GM12878 (cell line): ENCODE data around the gene HAS3. TPM values are rescaled to one million over a fixed set of nuclear protein-coding genes. Genes with fewer than 3 reads are reported as not detected.

Experiments used
- ATAC-seq: fragments of 200-7000 bp; cut with Tn5 transposase; 3 replicates; pipeline ENCODE4 v1.9.1; 2020; ENCODE audit warnings: mild to moderate bottlenecking, moderate library complexity
- BruUV-seq: library from RNA; stranded (reverse); fragments of 400-500 nt; replicated peaks from 2 replicates; lab custom pipeline; 2021; lab: Mats Ljungman, UMichigan
- CTCF ChIA-PET: fragments of 300-600 bp; sonication (Branson Sonifier 250); formaldehyde crosslinking; extraction: SDS; loops from one replicate; lab custom pipeline; 2021; ENCODE audit warnings: inconsistent platforms; lab: Yijun Ruan, JAX
- POLR2A ChIA-PET: fragments of 350-600 bp; formaldehyde crosslinking; extraction: SDS; loops from one replicate; lab custom pipeline; 2021; ENCODE audit warnings: inconsistent platforms; lab: Charles Lee
- RAD21 ChIA-PET: fragments of 300-600 bp; sonication (Branson Sonifier 250); formaldehyde crosslinking; loops from one replicate; lab custom pipeline; 2023; ENCODE audit warnings: antibody characterized with exemption; ENCODE audit not compliant: unreplicated experiment; lab: Charles Lee
- SMC1A ChIA-PET: fragments of 300-600 bp; sonication (Branson Sonifier 250); formaldehyde crosslinking; loops from one replicate; lab custom pipeline; 2023; ENCODE audit not compliant: unreplicated experiment, uncharacterized antibody; lab: Charles Lee
- DNase-seq: peaks from one replicate; pipeline ENCODE4 v3.0.0-alpha.2; 2011; ENCODE audit warnings: low read depth, low spot score
- FAIRE-seq: peaks from 3 replicates; lab custom pipeline; 2011; peaks lifted over from hg19 to GRCh38; lab: Jason Lieb, UNC
- H2AFZ ChIP-seq: 2 replicates; pipeline ENCODE4 v1.6.0; 2011; ENCODE audit warnings: low read depth, low read length, control low read depth; ENCODE audit not compliant: control insufficient read depth
- H3K27ac ChIP-seq: 2 replicates; pipeline ENCODE4 v1.5.1; 2011; ENCODE audit warnings: control low read depth; ENCODE audit not compliant: control insufficient read depth, insufficient read depth
- H3K27me3 ChIP-seq, 2 experiments: replicated peaks in 1 of 2; 2 replicates each; pipeline versions ENCODE4 v1.6.0 to v1.6.1; 2011; ENCODE audit warnings: low read length in 1 of 2; ENCODE audit not compliant: control insufficient read depth in 2 of 2, insufficient read depth in 2 of 2
- H3K36me3 ChIP-seq, 2 experiments: 2 replicates each; pipeline ENCODE4 v1.5.1; 2011; ENCODE audit warnings: low read length in 1 of 2; ENCODE audit not compliant: control insufficient read depth in 2 of 2, insufficient read depth in 2 of 2
- H3K4me1 ChIP-seq: 2 replicates; pipeline ENCODE4 v1.6.1; 2011; ENCODE audit warnings: mild to moderate bottlenecking, low read length, moderate library complexity, mixed read lengths; ENCODE audit not compliant: control insufficient read depth, insufficient read depth
- H3K4me2 ChIP-seq: 2 replicates; pipeline ENCODE4 v1.6.0; 2011; ENCODE audit warnings: control low read depth; ENCODE audit not compliant: control insufficient read depth, insufficient read depth
- H3K4me3 ChIP-seq: fragments of 200-600 bp; sonication (generic); 2 replicates; pipeline ENCODE4 v1.5.1; 2016
- H3K79me2 ChIP-seq: 2 replicates; pipeline ENCODE4 v1.6.0; 2011; ENCODE audit warnings: low read length; ENCODE audit not compliant: control insufficient read depth, insufficient read depth
- H3K9ac ChIP-seq: 2 replicates; pipeline ENCODE4 v1.8.0; 2011; ENCODE audit warnings: low read length, control low read depth, mixed read lengths; ENCODE audit not compliant: control insufficient read depth, insufficient read depth
- H3K9me3 ChIP-seq: replicated peaks from 3 replicates; pipeline ENCODE4 v1.5.1; 2011; ENCODE audit warnings: mild to moderate bottlenecking, low read length; ENCODE audit not compliant: control insufficient read depth, insufficient read depth
- H4K20me1 ChIP-seq: 2 replicates; pipeline ENCODE4 v1.6.0; 2011; ENCODE audit not compliant: control insufficient read depth, insufficient read depth
- ATF7 ChIP-seq: fragments of 450-650 bp; IDR thresholded peaks from 2 replicates; pipeline ENCODE4 v1.6.1; 2016; ENCODE audit warnings: low read depth, mild to moderate bottlenecking
- BHLHE40 ChIP-seq, 2 experiments: fragments of 450-650 bp in 1 of 2; IDR thresholded peaks; 2 replicates each; pipeline ENCODE4 v1.6.1; 2011 to 2017; ENCODE audit warnings: low read depth in 2 of 2, borderline replicate concordance in 1 of 2, improper control_type of control experiment in 1 of 2, low read length in 1 of 2, mild to moderate bottlenecking in 1 of 2
- CBFB ChIP-seq: IDR thresholded peaks from 2 replicates; pipeline ENCODE4 v1.6.1; 2016; ENCODE audit warnings: antibody characterized with exemption, low read depth
- CREM ChIP-seq: IDR thresholded peaks from 2 replicates; pipeline ENCODE4 v1.6.1; 2014; ENCODE audit warnings: antibody characterized with exemption, low read depth
- HDGF ChIP-seq: fragments of 450-650 bp; IDR thresholded peaks from 2 replicates; pipeline ENCODE4 v1.6.1; 2016; ENCODE audit warnings: antibody characterized with exemption
- IRF4 ChIP-seq: IDR thresholded peaks from 2 replicates; pipeline ENCODE4 v1.6.1; 2011; ENCODE audit warnings: low read depth, low read length
- NFIC ChIP-seq: IDR thresholded peaks from 2 replicates; pipeline ENCODE4 v1.6.1; 2012; ENCODE audit warnings: low read depth, mild to moderate bottlenecking, inconsistent platforms, low read length, moderate library complexity
- NFXL1 ChIP-seq: fragments of 450-650 bp; IDR thresholded peaks from 2 replicates; pipeline ENCODE4 v1.6.1; 2017; ENCODE audit warnings: antibody characterized with exemption, mild to moderate bottlenecking, borderline replicate concordance
- POLR2A ChIP-seq: IDR thresholded peaks from 2 replicates; pipeline ENCODE4 v1.6.1; 2011; ENCODE audit warnings: low read depth, mild to moderate bottlenecking, low read length
- POLR2AphosphoS2 ChIP-seq: IDR thresholded peaks from 2 replicates; pipeline ENCODE4 v1.6.1; 2011; ENCODE audit warnings: low read depth, mild to moderate bottlenecking, low read length, improper control_type of control experiment, moderate library complexity
- SMAD5 ChIP-seq: IDR thresholded peaks from 2 replicates; pipeline ENCODE4 v1.6.1; 2016; ENCODE audit warnings: antibody characterized with exemption, low read depth
- SPI1 ChIP-seq: IDR thresholded peaks from 2 replicates; pipeline ENCODE4 v1.6.1; 2011; ENCODE audit warnings: low read depth, mild to moderate bottlenecking, low read length, moderate library complexity, borderline replicate concordance; ENCODE audit not compliant: insufficient read depth
- TARDBP ChIP-seq: IDR thresholded peaks from 2 replicates; pipeline ENCODE4 v1.6.1; 2016; ENCODE audit warnings: borderline replicate concordance
- ZSCAN29 ChIP-seq: fragments of 450-650 bp; IDR thresholded peaks from 2 replicates; pipeline ENCODE4 v1.6.1; 2017; ENCODE audit warnings: mild to moderate bottlenecking, moderate library complexity
- WGBS: methylation state at CpG from one replicate; pipeline ENCODE4 v1.1.6; 2016; ENCODE audit warnings: low lambda C conversion rate; ENCODE audit not compliant: insufficient replicate concordance, insufficient coverage; ENCODE audit errors: missing lambda C conversion rate; 5-methylcytosine and 5-hydroxymethylcytosine counted together
- in situ Hi-C: fragments of 300-500 bp; cut with MboI; formaldehyde crosslinking; loops from 9 replicates; pipeline ENCODE4 v1.14.3; 2018; ENCODE audit warnings: mixed read lengths
- intact Hi-C: fragments of 100-400 bp; cut with micrococcal nuclease; formaldehyde crosslinking; loops from one replicate; pipeline ENCODE4 v1.14.2; 2022; ENCODE audit not compliant: unreplicated experiment
- polyA plus RNA-seq, 11 experiments: library from polyadenylated mRNA; depleted of rRNA in 4 of 11; unstranded in 6 of 11; stranded (reverse) in 5 of 11; fragments of >200 nt; fragmentation: Nextera tagmentation in 4 of 11; fragmentation: Illumina TruSeq in 1 of 11; extraction: Ambion mirVana in 4 of 11; extraction: Trizol in 1 of 11; gene quantifications; 1 replicate in 1 of 11; 2 replicates in 10 of 11; pipeline versions ENCODE4 v1.2.1 to v1.2.3, GENCODE V29; 2011 to 2016; ENCODE audit warnings: inconsistent platforms in 2 of 11, missing spikeins in 2 of 11, low read depth in 1 of 11
- total RNA-seq, 4 experiments: library from RNA; depleted of rRNA in 3 of 4; stranded (reverse); fragments of >200 nt in 3 of 4; fragmentation: Illumina TruSeq in 1 of 4; extraction: Trizol in 1 of 4; gene quantifications; 2 replicates each; pipeline versions ENCODE4 v1.2.1 to v1.2.3, GENCODE V29; 2013 to 2021
- TF ChIP-seq, protein P1 (sequence below): fragments of 450-650 bp; IDR thresholded peaks from 2 replicates; pipeline ENCODE4 v1.6.1; 2017; ENCODE audit warnings: antibody characterized with exemption, mild to moderate bottlenecking, moderate library complexity
- TF ChIP-seq, protein P2 (sequence below): fragments of 150-350 bp; IDR thresholded peaks from 2 replicates; pipeline ENCODE4 v1.6.1; 2016; ENCODE audit warnings: low read depth, low read length
- TF ChIP-seq, protein P3 (sequence below): fragments of 450-650 bp; IDR thresholded peaks from 2 replicates; pipeline ENCODE4 v1.6.1; 2018; ENCODE audit warnings: borderline replicate concordance, mild to moderate bottlenecking; ENCODE audit not compliant: partially characterized antibody

HAS3 gene
- total and polyA plus RNA-seq, 10 of the 15 experiments (the other 5 are each of a cell fraction or from before 2014, with no cell fraction given), result 0.06 to 0.56 (median 0.19) TPM; not detected in 2

DNA sequence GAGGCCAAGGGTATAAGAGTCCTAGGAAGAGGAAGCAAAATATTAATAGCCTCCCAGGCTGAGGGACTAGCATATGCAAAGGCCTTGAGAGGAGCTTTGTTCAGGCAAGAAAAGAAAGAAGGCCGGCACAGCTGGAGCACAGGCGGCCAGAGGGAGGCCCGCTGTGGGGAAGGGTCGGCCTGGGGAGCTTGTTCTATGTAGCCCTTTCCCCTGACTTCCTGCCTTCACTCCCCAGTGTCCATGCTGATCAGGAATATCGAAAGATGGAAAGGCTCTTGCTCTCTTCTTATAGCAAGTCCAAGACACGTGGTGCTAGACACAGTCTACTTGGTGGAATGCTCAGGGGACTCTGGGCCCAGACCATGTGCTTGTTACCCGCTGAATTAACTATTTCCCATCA is 27.4 kb upstream of the HAS3 start (continued):
- no peak for TF ChIP-seq ZSCAN29
- TF ChIP-seq, protein P1, sequence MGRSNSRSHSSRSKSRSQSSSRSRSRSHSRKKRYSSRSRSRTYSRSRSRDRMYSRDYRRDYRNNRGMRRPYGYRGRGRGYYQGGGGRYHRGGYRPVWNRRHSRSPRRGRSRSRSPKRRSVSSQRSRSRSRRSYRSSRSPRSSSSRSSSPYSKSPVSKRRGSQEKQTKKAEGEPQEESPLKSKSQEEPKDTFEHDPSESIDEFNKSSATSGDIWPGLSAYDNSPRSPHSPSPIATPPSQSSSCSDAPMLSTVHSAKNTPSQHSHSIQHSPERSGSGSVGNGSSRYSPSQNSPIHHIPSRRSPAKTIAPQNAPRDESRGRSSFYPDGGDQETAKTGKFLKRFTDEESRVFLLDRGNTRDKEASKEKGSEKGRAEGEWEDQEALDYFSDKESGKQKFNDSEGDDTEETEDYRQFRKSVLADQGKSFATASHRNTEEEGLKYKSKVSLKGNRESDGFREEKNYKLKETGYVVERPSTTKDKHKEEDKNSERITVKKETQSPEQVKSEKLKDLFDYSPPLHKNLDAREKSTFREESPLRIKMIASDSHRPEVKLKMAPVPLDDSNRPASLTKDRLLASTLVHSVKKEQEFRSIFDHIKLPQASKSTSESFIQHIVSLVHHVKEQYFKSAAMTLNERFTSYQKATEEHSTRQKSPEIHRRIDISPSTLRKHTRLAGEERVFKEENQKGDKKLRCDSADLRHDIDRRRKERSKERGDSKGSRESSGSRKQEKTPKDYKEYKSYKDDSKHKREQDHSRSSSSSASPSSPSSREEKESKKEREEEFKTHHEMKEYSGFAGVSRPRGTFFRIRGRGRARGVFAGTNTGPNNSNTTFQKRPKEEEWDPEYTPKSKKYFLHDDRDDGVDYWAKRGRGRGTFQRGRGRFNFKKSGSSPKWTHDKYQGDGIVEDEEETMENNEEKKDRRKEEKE, result no peak

DNA sequence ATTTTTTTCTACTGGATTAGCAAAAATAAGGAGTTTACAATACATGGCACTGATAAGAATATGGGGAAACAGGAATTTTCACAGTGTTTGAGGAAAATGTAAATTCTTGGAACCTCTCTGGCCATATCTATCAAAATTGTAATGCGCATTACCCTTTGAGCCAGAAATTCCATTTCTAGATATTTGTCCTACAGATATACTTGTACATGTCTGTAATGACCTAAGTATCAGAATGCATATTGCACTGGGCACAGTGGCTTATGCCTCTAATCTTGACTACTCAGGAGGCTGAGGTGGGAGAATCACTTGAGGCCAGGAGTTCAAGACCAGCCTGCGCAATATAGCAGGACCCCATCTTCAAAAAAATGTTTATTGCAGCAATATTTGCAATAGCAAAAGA is 25.8 kb upstream of the HAS3 start:
- Histone ChIP-seq H3K27ac (no peak overlapping the region), H3K9ac (no peak overlapping the region), H2AFZ (no peak overlapping the region), H4K20me1 (no peaks in the 10 kb centered on the region), H3K4me1 (no peaks in the 10 kb centered on the region), H3K27me3 (no peaks in the 10 kb centered on the region), H3K4me3 (no peak overlapping the region), H3K4me2 (no peak overlapping the region), H3K9me3 (no peaks in the 10 kb centered on the region), H3K79me2 (no peaks in the 10 kb centered on the region), H3K36me3 (no peaks in the 10 kb centered on the region; a peak in 1 of 4 replicates)
- ATAC-seq (no peak), DNase-seq (no peak), FAIRE-seq (no peak)
- intact Hi-C loops, result no loop called here
- RAD21 ChIA-PET, result no interaction called here
- in situ Hi-C loops, result no loop called here
- TF ChIP-seq POLR2AphosphoS2 (no peak), CREM (no peak), BHLHE40 (IDR thresholded peaks at IDR 0.05; ENCODE audit: borderline replicate concordance in 1 of 2, low read depth in 2 of 2, low read length in 1 of 2) (no peak), ATF7 (no peak), CBFB (no peak), TARDBP (no peak), SPI1 (no peak), POLR2A (no peak), NFIC (no peak), NFXL1 (no peak), IRF4 (no peak), HDGF (no peak), SMAD5 (no peak)
- TF ChIP-seq, protein P2, sequence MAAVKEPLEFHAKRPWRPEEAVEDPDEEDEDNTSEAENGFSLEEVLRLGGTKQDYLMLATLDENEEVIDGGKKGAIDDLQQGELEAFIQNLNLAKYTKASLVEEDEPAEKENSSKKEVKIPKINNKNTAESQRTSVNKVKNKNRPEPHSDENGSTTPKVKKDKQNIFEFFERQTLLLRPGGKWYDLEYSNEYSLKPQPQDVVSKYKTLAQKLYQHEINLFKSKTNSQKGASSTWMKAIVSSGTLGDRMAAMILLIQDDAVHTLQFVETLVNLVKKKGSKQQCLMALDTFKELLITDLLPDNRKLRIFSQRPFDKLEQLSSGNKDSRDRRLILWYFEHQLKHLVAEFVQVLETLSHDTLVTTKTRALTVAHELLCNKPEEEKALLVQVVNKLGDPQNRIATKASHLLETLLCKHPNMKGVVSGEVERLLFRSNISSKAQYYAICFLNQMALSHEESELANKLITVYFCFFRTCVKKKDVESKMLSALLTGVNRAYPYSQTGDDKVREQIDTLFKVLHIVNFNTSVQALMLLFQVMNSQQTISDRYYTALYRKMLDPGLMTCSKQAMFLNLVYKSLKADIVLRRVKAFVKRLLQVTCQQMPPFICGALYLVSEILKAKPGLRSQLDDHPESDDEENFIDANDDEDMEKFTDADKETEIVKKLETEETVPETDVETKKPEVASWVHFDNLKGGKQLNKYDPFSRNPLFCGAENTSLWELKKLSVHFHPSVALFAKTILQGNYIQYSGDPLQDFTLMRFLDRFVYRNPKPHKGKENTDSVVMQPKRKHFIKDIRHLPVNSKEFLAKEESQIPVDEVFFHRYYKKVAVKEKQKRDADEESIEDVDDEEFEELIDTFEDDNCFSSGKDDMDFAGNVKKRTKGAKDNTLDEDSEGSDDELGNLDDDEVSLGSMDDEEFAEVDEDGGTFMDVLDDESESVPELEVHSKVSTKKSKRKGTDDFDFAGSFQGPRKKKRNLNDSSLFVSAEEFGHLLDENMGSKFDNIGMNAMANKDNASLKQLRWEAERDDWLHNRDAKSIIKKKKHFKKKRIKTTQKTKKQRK, result no peak
- TF ChIP-seq, protein P3, sequence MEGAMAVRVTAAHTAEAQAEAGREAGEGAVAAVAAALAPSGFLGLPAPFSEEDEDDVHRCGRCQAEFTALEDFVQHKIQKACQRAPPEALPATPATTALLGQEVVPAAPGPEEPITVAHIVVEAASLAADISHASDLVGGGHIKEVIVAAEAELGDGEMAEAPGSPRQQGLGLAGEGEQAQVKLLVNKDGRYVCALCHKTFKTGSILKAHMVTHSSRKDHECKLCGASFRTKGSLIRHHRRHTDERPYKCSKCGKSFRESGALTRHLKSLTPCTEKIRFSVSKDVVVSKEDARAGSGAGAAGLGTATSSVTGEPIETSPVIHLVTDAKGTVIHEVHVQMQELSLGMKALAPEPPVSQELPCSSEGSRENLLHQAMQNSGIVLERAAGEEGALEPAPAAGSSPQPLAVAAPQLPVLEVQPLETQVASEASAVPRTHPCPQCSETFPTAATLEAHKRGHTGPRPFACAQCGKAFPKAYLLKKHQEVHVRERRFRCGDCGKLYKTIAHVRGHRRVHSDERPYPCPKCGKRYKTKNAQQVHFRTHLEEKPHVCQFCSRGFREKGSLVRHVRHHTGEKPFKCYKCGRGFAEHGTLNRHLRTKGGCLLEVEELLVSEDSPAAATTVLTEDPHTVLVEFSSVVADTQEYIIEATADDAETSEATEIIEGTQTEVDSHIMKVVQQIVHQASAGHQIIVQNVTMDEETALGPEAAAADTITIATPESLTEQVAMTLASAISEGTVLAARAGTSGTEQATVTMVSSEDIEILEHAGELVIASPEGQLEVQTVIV, result no peak
- SMC1A ChIA-PET, result no interaction called here
- BruUV-seq, result no TSS peak
- WGBS, result 100% methylated on average over 2 of the region's 2 CpGs
- POLR2A ChIA-PET, result no interaction called here
- CTCF ChIA-PET, result interaction anchor here (0.6 to 0.7 kb wide), 2 partner anchors 15 to 45 kb away, joined by 3 to 4 read pairs; no protein-coding TSS in a partner anchor
